HFFc6 (cell line): Measurements from ENCODE around the gene ABCG1. TPM values are rescaled to one million over a fixed set of nuclear protein-coding genes. Genes with fewer than 3 reads are reported as not detected.

Experiments
- DNase-seq: peaks from one replicate; pipeline ENCODE4 v3.0.0-alpha.2; 2018
- H3K27ac Mint-ChIP-seq: 2 replicates; pipeline ENCODE4 v1.8.0; 2020; ENCODE audit warnings: mild to moderate bottlenecking, mixed read lengths
- H3K27me3 Mint-ChIP-seq: 2 replicates; pipeline ENCODE4 v1.8.0; 2021; ENCODE audit warnings: mild to moderate bottlenecking, moderate library complexity, mixed read lengths; ENCODE audit not compliant: insufficient read depth
- H3K36me3 Mint-ChIP-seq: 2 replicates; pipeline ENCODE4 v1.8.0; 2021; ENCODE audit warnings: low read depth, mixed read lengths
- H3K4me1 Mint-ChIP-seq: 2 replicates; pipeline ENCODE4 v1.8.0; 2020; ENCODE audit warnings: low read depth, mixed read lengths
- H3K4me3 Mint-ChIP-seq: 2 replicates; pipeline ENCODE4 v1.8.0; 2020; ENCODE audit warnings: mild to moderate bottlenecking, moderate library complexity, mixed read lengths
- H3K9me3 Mint-ChIP-seq: 2 replicates; pipeline ENCODE4 v1.8.0; 2020; ENCODE audit warnings: mild to moderate bottlenecking, mixed read lengths
- total RNA-seq, 6 experiments: library from RNA; stranded (reverse); fragmentation: NEBNext Ultra II Directional; extraction: Animal tissue kit (Norgen Biotek cat#: 25700); gene quantifications; 2 replicates in 1 of 6; 3 replicates in 5 of 6; pipeline ENCODE4 v1.2.3, GENCODE V29; 2021
- TF ChIP-seq, protein P1 (sequence below): fragments of 200-600 bp; sonication (generic); IDR thresholded peaks from 2 replicates; pipeline ENCODE4 v1.5.0; 2021; ENCODE audit warnings: antibody characterized with exemption, mild to moderate bottlenecking

The ABCG1 gene
- total RNA-seq, 6 experiments from 2014 or later: not detected

DNA sequence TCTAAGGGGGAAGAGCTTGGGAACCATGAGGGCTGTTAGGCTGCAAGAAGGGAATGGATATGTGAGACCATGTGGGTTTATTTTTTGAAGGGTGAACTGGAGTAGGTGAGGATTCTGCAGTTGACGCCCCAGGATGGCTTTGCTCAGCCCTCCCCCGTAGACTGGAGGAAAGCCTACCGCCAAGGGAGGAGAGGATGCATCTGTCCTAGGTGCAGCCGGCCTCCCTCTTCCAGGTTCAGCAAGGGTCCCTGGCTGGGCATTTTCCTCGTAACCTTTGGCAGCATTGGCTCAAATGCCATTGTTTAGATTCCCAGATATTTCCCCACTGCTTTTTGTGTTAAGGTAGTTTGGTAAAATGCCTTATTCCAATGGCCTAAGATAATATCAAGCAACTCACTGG is 79.7 kb downstream of the ABCG1 start:
- TF ChIP-seq, protein P1, sequence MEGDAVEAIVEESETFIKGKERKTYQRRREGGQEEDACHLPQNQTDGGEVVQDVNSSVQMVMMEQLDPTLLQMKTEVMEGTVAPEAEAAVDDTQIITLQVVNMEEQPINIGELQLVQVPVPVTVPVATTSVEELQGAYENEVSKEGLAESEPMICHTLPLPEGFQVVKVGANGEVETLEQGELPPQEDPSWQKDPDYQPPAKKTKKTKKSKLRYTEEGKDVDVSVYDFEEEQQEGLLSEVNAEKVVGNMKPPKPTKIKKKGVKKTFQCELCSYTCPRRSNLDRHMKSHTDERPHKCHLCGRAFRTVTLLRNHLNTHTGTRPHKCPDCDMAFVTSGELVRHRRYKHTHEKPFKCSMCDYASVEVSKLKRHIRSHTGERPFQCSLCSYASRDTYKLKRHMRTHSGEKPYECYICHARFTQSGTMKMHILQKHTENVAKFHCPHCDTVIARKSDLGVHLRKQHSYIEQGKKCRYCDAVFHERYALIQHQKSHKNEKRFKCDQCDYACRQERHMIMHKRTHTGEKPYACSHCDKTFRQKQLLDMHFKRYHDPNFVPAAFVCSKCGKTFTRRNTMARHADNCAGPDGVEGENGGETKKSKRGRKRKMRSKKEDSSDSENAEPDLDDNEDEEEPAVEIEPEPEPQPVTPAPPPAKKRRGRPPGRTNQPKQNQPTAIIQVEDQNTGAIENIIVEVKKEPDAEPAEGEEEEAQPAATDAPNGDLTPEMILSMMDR: no peak
- Mint-ChIP-seq H3K9me3 (peaks cover 42% of the 10 kb centered on the region), H3K4me3 (no peak overlapping the region), H3K4me1 (no peaks in the 10 kb centered on the region), H3K36me3 (peaks cover 15% of the 10 kb centered on the region), H3K27ac (no peak overlapping the region), H3K27me3 (peaks cover 7% of the 10 kb centered on the region)
- DNase-seq: no peak

DNA sequence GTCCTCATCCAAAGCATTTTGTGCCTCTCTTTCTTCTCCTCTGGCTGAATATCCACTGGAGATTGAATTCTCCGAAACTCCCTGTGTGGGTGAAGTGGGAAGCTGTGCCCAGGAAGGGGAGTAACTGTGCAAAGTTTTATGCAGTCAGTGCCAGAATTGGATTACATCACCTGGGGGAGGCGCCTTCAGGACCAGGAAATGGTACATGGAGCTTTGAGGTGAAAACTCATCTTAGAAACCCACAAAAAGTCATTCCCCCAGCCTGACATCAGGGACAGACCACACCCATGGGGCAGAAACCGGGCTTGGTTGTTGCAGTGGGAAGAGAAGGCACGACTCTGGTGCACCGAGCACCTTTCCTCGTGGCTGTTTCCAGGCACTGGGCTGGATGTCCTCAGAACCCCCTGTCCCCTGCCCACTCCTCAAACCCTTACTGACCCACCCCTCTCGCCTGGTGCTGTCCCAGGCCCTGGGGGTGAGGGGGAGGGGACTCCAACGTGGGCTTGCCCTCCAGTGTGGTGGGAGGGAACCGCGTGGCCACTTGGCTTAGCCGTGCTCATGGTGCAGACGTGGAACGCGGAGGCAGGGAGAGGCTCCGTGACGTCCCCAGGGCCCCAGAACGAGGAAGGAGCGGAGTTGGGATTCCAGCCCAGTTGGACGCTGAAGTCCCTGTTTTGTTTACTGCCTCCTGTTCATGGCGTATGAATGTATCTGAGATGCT is 80.5 kb downstream of the ABCG1 start:
- peaks cover 44% of the 10 kb centered on the region for H3K9me3 Mint-ChIP-seq
- H3K4me3 Mint-ChIP-seq: no peak overlapping the region
- H3K27ac Mint-ChIP-seq: no peak overlapping the region
- H3K36me3 Mint-ChIP-seq: peaks cover 15% of the 10 kb centered on the region
- H3K27me3 Mint-ChIP-seq: peaks cover 7% of the 10 kb centered on the region
- TF ChIP-seq, protein P1: no peak
- H3K4me1 Mint-ChIP-seq: no peaks in the 10 kb centered on the region
- DNase-seq: no peak

- no peak overlapping the region for H3K27ac Mint-ChIP-seq
- H3K4me3 Mint-ChIP-seq: no peak overlapping the region
- no peaks in the 10 kb centered on the region for H3K4me1 Mint-ChIP-seq
- H3K36me3 Mint-ChIP-seq: peaks cover 11% of the 10 kb centered on the region
- TF ChIP-seq, protein P1: no peak
- peaks cover 45% of the 10 kb centered on the region for H3K9me3 Mint-ChIP-seq
- DNase-seq: no peak
- peaks cover 7% of the 10 kb centered on the region for H3K27me3 Mint-ChIP-seq
These were observed 81.2 kb downstream of the ABCG1 start for GRCh38 chr21:42300045-42300583.

- H3K4me3 Mint-ChIP-seq: no peak overlapping the region
- H3K36me3 Mint-ChIP-seq: peaks cover 4% of the 10 kb centered on the region; the same call in 1 of the 2 replicates
- H3K9me3 Mint-ChIP-seq: peaks cover 44% of the 10 kb centered on the region
- TF ChIP-seq, protein P1: no peak
- H3K4me1 Mint-ChIP-seq: no peaks in the 10 kb centered on the region
- no peak for DNase-seq
- no peak overlapping the region for H3K27ac Mint-ChIP-seq
- peaks cover 2% of the 10 kb centered on the region for H3K27me3 Mint-ChIP-seq
These were observed 82.0 kb downstream of the ABCG1 start for GRCh38 chr21:42300956-42301355.

GRCh38 chr21:42301371-42302075 is 82.6 kb downstream of the ABCG1 start:
- Mint-ChIP-seq H3K4me3 (no peak overlapping the region), H3K4me1 (no peaks in the 10 kb centered on the region), H3K36me3 (0 out of 2 replicates have a peak, but pooled peaks cover 3% of the 10 kb centered on the region), H3K27me3 (peaks cover 2% of the 10 kb centered on the region), H3K27ac (no peak overlapping the region), H3K9me3 (peaks cover 43% of the 10 kb centered on the region)
- DNase-seq: no peak
- TF ChIP-seq, protein P1: no peak
